Neuronal stem cell (in vitro differentiated cells): ENCODE data around the gene DTNA.

Experiments
- DNase-seq: peaks from one replicate; pipeline ENCODE4 v3.0.0-alpha.2; 2013; ENCODE audit warnings: low spot score
- H2AFZ ChIP-seq: one replicate; pipeline ENCODE4 v1.6.1; 2013; ENCODE audit warnings: mild to moderate bottlenecking, low read length, inconsistent platforms
- H2AK5ac ChIP-seq: 2 replicates; pipeline ENCODE4 v1.6.1; 2013; ENCODE audit warnings: low read depth, mild to moderate bottlenecking, inconsistent platforms, low read length, moderate library complexity, mixed read lengths
- H2BK120ac ChIP-seq: 2 replicates; pipeline ENCODE4 v1.6.1; 2013; ENCODE audit warnings: low read depth, mild to moderate bottlenecking, inconsistent platforms, low read length, moderate library complexity, mixed read lengths
- H2BK12ac ChIP-seq: one replicate; pipeline ENCODE4 v1.6.1; 2013; ENCODE audit warnings: low read length, inconsistent platforms
- H2BK15ac ChIP-seq: 2 replicates; pipeline ENCODE4 v1.6.1; 2013; ENCODE audit warnings: mild to moderate bottlenecking, low read length, inconsistent platforms, mixed read lengths
- H2BK5ac ChIP-seq: one replicate; pipeline ENCODE4 v1.6.1; 2013; ENCODE audit warnings: inconsistent platforms, mild to moderate bottlenecking, low read length, moderate library complexity
- H3K14ac ChIP-seq: one replicate; pipeline ENCODE4 v1.6.1; 2013; ENCODE audit warnings: low read length, inconsistent platforms
- H3K18ac ChIP-seq: 2 replicates; pipeline ENCODE4 v1.6.1; 2013; ENCODE audit warnings: low read length, inconsistent platforms
- H3K23ac ChIP-seq: 2 replicates; pipeline ENCODE4 v1.6.1; 2013; ENCODE audit warnings: low read depth, mild to moderate bottlenecking, mixed read lengths, low read length, inconsistent platforms; ENCODE audit not compliant: poor library complexity
- H3K27ac ChIP-seq: replicated peaks from 3 replicates; pipeline ENCODE4 v1.5.1; 2013; ENCODE audit warnings: low read length, inconsistent platforms
- H3K27me3 ChIP-seq, 3 experiments: 2 replicates each; pipeline ENCODE4 v1.6.1; 2013; ENCODE audit warnings: low read length in 3 of 3, mild to moderate bottlenecking in 2 of 3, inconsistent platforms in 1 of 3, low read depth in 1 of 3, mixed read lengths in 1 of 3, moderate library complexity in 1 of 3; ENCODE audit not compliant: control insufficient read depth in 3 of 3, insufficient read depth in 3 of 3
- H3K36me3 ChIP-seq, 2 donors: replicated peaks in 1 of 2; 2 replicates each; pipeline ENCODE4 v1.6.1; 2013; ENCODE audit warnings: low read length in 2 of 2; ENCODE audit not compliant: control insufficient read depth in 2 of 2, insufficient read depth in 2 of 2
- H3K4ac ChIP-seq: 2 replicates; pipeline ENCODE4 v1.6.1; 2013; ENCODE audit warnings: inconsistent platforms, mild to moderate bottlenecking, low read length, moderate library complexity
- H3K4me1 ChIP-seq, 2 donors: 1 replicate in 1 of 2; 2 replicates in 1 of 2; pipeline ENCODE4 v1.6.1; 2013; ENCODE audit warnings: low read length in 2 of 2, low read depth in 1 of 2; ENCODE audit not compliant: control insufficient read depth in 2 of 2, insufficient read depth in 1 of 2
- H3K4me2 ChIP-seq: one replicate; pipeline ENCODE4 v1.6.1; 2013; ENCODE audit warnings: mild to moderate bottlenecking, low read length, inconsistent platforms; ENCODE audit not compliant: insufficient read depth, poor library complexity, severe bottlenecking
- H3K4me3 ChIP-seq, 2 donors: 2 replicates each; pipeline ENCODE4 v1.5.1; 2013; ENCODE audit warnings: low read length in 2 of 2, mild to moderate bottlenecking in 2 of 2, inconsistent platforms in 1 of 2, moderate library complexity in 1 of 2
- H3K79me1 ChIP-seq: one replicate; pipeline ENCODE4 v1.6.1; 2013; ENCODE audit warnings: low read depth, mild to moderate bottlenecking, inconsistent platforms, low read length, moderate library complexity
- H3K9ac ChIP-seq: one replicate; pipeline ENCODE4 v1.6.1; 2013; ENCODE audit warnings: mild to moderate bottlenecking, low read depth, low read length, inconsistent platforms; ENCODE audit not compliant: poor library complexity
- H3K9me3 ChIP-seq, 2 donors: replicated peaks in 1 of 2; 2 replicates each; pipeline versions ENCODE3 to v1.6.1; 2013; ENCODE audit warnings: low read length in 2 of 2, mild to moderate bottlenecking in 2 of 2, inconsistent platforms in 1 of 2, low read depth in 1 of 2, mixed read lengths in 1 of 2, moderate library complexity in 1 of 2; ENCODE audit not compliant: control insufficient read depth in 2 of 2, insufficient read depth in 1 of 2
- H4K8ac ChIP-seq: one replicate; pipeline ENCODE4 v1.6.1; 2013; ENCODE audit warnings: low read depth, mild to moderate bottlenecking, inconsistent platforms, low read length, moderate library complexity
- H4K91ac ChIP-seq: one replicate; pipeline ENCODE4 v1.6.1; 2013; ENCODE audit warnings: low read length, low read depth, mild to moderate bottlenecking, inconsistent platforms; ENCODE audit not compliant: poor library complexity
- WGBS, 2 donors: extraction: QIAGEN DNeasy Blood & Tissue Kit; methylation state at CpG; one replicate each; pipeline ENCODE4 v1.1.7; 2013; ENCODE audit warnings: missing lambda C conversion rate in 2 of 2, mixed read lengths in 1 of 2; ENCODE audit not compliant: insufficient read length in 2 of 2, insufficient replicate concordance in 1 of 2; ENCODE audit errors: extremely low coverage in 2 of 2; 5-methylcytosine and 5-hydroxymethylcytosine counted together

The DTNA gene

DNA sequence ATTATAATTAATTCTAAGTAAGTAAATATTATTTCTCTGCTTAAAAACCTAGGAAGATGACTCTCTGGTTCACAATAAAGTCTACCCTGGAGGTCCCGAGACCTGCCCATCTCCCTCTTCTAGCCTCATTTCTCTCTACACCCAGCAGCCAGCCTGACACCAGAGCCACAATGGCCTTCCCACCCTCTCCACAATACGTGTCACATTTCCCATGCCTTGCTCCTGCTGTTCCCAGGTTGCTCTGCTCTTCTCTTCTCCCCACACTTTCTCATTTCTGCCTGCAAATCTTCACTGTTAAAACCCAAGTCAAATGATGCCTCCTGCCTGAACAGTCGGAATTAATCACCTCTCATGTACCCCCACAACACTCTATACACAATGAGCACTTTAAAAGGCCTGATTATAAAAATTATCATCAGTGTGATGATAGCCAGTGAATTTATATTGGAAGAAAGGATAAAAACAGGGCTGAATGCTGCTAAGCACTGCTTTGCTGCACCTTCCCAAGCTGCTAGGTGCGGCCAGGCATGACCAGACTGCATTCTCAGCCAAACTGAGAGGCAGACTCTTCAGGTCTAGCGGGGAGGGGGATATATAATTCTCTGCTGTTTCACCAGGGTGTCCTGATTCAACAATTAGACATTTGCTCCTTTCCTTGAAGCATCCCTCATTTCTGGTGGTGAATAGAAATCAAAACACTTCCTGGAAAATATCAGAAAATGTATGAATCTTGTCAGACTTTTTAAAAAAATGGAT lies 160.6 kb downstream of the DTNA start:
- Histone ChIP-seq H3K4me2 (no peak overlapping the region), H2BK5ac (no peak overlapping the region), H2AK5ac (no peak overlapping the region), H3K79me1 (no peaks in the 10 kb centered on the region), H3K9ac (no peak overlapping the region), H2AFZ (peak overlapping the region; percentile 51), H3K27ac (peak overlapping the region; percentile 37), H2BK15ac (no peak overlapping the region), H3K18ac (no peak overlapping the region), H3K4me3 (no peak overlapping the region), H3K9me3 (no peaks in the 10 kb centered on the region), H2BK12ac (no peak overlapping the region), H2BK120ac (no peak overlapping the region), H3K23ac (no peak overlapping the region), H4K91ac (no peak overlapping the region), H3K14ac (no peak overlapping the region), H3K4me1 (peaks cover 6 to 8% of the 10 kb centered on the region in 2 donors), H3K36me3 (no peaks in the 10 kb centered on the region), H3K27me3 (no peaks in the 10 kb centered on the region), H4K8ac (no peak overlapping the region), H3K4ac (no peak overlapping the region)
- no CpG with 5 or more reads among the region's 5 CpGs for WGBS, 2 donors
- no peak for DNase-seq

DNA sequence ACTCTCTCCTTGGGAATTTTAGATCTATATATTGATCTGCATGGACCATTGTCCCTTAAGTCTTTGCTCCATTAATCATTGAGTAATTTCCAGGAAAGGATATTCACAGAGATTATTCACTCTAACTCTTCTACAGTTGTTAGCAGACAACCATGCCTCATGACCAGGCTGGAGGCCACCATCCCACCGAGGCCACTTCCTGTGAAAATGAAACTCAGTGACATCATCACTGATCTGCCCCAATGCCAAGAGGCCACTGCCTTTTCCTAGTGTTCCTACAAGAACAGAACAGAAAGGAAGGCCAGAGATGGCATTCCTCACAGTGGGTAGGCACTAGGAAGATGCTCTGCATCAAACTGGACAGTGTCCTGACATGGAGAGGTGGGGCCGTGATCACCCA lies 161.3 kb downstream of the DTNA start:
- no peaks in the 10 kb centered on the region for H3K9me3 ChIP-seq
- H3K4ac ChIP-seq = no peak overlapping the region
- no peak overlapping the region for H2BK120ac ChIP-seq
- no peak overlapping the region for H4K8ac ChIP-seq
- no peak overlapping the region for H2BK15ac ChIP-seq
- no peak overlapping the region for H2BK12ac ChIP-seq
- no peak overlapping the region for H3K4me2 ChIP-seq
- no peak overlapping the region for H2BK5ac ChIP-seq
- no peaks in the 10 kb centered on the region for H3K36me3 ChIP-seq
- no peak overlapping the region for H3K23ac ChIP-seq
- H3K9ac ChIP-seq = no peak overlapping the region
- no peak for DNase-seq
- no peak overlapping the region for H3K14ac ChIP-seq
- no peak overlapping the region for H4K91ac ChIP-seq
- H3K4me1 ChIP-seq = peaks cover 6 to 8% of the 10 kb centered on the region in 2 donors
- no peak overlapping the region for H3K18ac ChIP-seq
- H3K27ac ChIP-seq = no peak overlapping the region
- H2AFZ ChIP-seq = peak overlapping the region; percentile 9
- H3K79me1 ChIP-seq = no peaks in the 10 kb centered on the region
- no peak overlapping the region for H2AK5ac ChIP-seq
- WGBS, 2 donors = no CpG with 5 or more reads among the region's 2 CpGs
- H3K4me3 ChIP-seq = no peak overlapping the region
- no peaks in the 10 kb centered on the region for H3K27me3 ChIP-seq

DNA sequence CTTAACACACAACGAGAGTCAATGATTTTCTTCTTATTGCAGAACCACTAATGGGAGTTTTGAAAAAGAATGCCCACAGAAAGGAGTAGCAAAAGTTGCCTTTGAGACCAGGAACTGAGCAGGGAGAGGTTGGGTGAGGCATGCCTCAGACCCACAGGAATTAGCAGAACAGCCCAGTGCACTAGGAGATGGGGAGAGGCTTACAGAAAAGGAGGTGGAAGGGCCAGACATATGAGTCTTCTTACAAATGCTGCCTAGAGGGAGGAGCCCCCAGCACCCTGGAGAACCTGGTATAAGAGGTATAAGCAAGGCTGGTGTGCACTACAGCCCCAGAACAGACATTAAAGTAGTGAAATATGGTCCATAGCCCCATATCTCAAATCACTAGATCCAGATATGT lies 162.0 kb downstream of the DTNA start:
- no peak overlapping the region for H3K4me3 ChIP-seq
- H3K9ac ChIP-seq = no peak overlapping the region
- no peaks in the 10 kb centered on the region for H3K79me1 ChIP-seq
- H3K4me1 ChIP-seq = peaks cover 6 to 8% of the 10 kb centered on the region in 2 donors
- no peak overlapping the region for H4K8ac ChIP-seq
- no peaks in the 10 kb centered on the region for H3K27me3 ChIP-seq
- H3K14ac ChIP-seq = no peak overlapping the region
- H2BK120ac ChIP-seq = no peak overlapping the region
- no peak overlapping the region for H3K18ac ChIP-seq
- H4K91ac ChIP-seq = no peak overlapping the region
- no peak overlapping the region for H2BK12ac ChIP-seq
- H2BK15ac ChIP-seq = no peak overlapping the region
- no peak overlapping the region for H2BK5ac ChIP-seq
- no peak overlapping the region for H3K4ac ChIP-seq
- no peak for DNase-seq
- no peaks in the 10 kb centered on the region for H3K36me3 ChIP-seq
- WGBS, 2 donors = no CpG with 5 or more reads among the region's 1 CpG
- no peak overlapping the region for H2AFZ ChIP-seq
- no peaks in the 10 kb centered on the region for H3K9me3 ChIP-seq
- no peak overlapping the region for H2AK5ac ChIP-seq
- no peak overlapping the region for H3K23ac ChIP-seq
- no peak overlapping the region for H3K4me2 ChIP-seq
- no peak overlapping the region for H3K27ac ChIP-seq

- WGBS, 2 donors = no CpG with 5 or more reads among the region's 2 CpGs
- Histone ChIP-seq H3K4ac (no peak overlapping the region), H3K23ac (no peak overlapping the region)
Observed at GRCh38 chr18:34873986-34874580, 164.0 kb downstream of the DTNA start.

More at GRCh38 chr18:34873986-34874580, 164.0 kb downstream of the DTNA start:
- Histone ChIP-seq H3K4me2 (no peak overlapping the region), H3K14ac (no peak overlapping the region), H3K18ac (no peak overlapping the region), H2BK5ac (no peak overlapping the region), H3K36me3 (peaks cover 0 to 1% of the 10 kb centered on the region in 2 donors), H3K4me1 (peaks cover 6 to 8% of the 10 kb centered on the region in 2 donors), H2AFZ (no peak overlapping the region), H3K79me1 (no peaks in the 10 kb centered on the region), H2BK120ac (no peak overlapping the region), H3K9me3 (no peaks in the 10 kb centered on the region), H2AK5ac (no peak overlapping the region), H4K91ac (no peak overlapping the region), H3K4me3 (no peak overlapping the region), H3K27ac (no peak overlapping the region), H3K27me3 (no peaks in the 10 kb centered on the region), H2BK15ac (no peak overlapping the region), H2BK12ac (no peak overlapping the region), H3K9ac (no peak overlapping the region), H4K8ac (no peak overlapping the region)
- no peak for DNase-seq
